GM21360 (cell line): Measurements from ENCODE around the gene RAB39A.

ENCODE experiments used
- ATAC-seq: cut with Tn5 transposase; IDR thresholded peaks from one replicate; pipeline ENCODE4 v1.9.1; 2021; ENCODE audit warnings: mild to moderate bottlenecking, moderate library complexity; ENCODE audit not compliant: unreplicated experiment

RAB39A gene

GRCh38 chr11:107961480-107961879 lies 33.2 kb downstream of the RAB39A start:
- ATAC-seq = no peak

- no peak for ATAC-seq
Observed at GRCh38 chr11:107962181-107962580, 33.9 kb downstream of the RAB39A start.

GRCh38 chr11:107963091-107963490 lies 34.8 kb downstream of the RAB39A start:
- ATAC-seq = no peak

DNA sequence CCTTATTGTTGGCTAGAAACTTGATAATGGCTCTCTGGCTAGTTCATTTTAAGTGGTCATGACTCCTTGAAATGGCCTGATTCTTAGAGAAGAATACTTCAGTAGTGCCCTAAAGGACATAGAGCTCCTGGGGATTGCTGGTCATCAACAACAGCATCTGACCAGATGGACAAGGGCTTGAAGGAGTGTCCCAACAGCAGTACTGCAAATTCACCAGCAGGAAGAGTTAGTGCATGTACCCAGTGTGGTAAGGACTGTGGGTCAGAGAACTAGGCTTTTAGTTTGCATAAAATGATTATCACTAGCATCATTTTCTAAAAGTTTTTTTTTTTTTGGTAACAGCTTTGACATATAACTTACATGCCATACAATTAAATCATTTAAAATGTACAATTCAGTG lies 41.0 kb downstream of the RAB39A start:
- no peak for ATAC-seq

- no peak for ATAC-seq
Observed at GRCh38 chr11:107970049-107970448, 41.8 kb downstream of the RAB39A start.

DNA sequence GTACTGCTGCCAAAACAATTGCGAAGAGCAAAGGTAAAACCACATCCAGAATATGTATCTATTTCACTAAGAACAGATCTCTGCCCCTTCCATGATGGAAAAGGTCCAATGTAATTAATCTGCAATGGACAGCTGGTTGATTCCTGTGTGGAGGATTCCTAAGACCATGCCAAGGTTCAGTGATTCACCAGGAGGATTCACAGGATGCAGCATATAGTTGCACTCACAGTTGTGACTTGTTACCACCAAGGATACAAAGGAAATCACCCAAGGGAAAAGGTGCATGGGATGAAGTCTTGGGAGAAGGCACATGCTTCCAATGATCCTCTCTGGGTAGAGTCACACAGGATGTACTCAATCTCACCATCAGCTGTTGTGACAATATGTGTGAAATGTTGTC lies 45.4 kb downstream of the RAB39A start:
- no peak for ATAC-seq

GRCh38 chr11:107988397-107989158 lies 60.3 kb downstream of the RAB39A start:
- ATAC-seq = peak; percentile 62

GRCh38 chr11:107991868-107992414 lies 63.7 kb downstream of the RAB39A start:
- ATAC-seq = no peak

DNA sequence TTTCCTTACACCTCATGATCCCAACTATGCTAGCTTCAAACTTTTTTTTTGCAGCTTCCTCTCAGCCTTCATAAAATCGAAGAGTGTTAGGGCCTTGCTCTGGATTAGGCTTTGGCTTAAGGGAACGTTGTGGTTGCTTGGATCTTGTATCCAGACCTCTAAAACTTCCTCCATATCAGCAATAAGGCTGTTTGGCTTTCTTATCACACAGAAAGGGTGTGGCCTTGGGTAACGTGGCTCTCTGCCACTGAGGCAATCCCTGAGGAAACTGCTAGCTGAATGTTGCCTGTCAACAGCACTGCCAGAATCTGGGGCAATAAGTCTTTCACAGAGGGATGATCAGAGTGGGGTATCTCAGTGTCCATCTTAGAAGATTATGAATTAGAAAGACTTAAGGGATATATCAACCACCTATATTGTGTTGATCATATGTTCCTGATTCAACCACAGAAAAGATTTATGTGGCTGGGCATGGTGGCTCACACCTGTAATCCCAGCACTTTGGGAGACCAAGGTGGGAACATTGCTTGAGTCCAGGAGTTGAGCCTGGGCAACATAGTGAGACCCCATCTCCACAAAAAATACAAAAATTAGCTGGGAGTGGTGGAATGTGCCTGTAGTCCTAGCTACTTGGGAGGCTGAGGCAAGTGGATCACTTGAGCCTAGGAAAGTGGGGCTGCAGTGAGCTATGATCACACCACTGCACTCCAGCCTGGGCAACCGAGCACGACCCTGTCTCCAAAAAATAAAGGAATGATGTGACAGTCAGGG lies 67.9 kb downstream of the RAB39A start:
- no peak for ATAC-seq

DNA sequence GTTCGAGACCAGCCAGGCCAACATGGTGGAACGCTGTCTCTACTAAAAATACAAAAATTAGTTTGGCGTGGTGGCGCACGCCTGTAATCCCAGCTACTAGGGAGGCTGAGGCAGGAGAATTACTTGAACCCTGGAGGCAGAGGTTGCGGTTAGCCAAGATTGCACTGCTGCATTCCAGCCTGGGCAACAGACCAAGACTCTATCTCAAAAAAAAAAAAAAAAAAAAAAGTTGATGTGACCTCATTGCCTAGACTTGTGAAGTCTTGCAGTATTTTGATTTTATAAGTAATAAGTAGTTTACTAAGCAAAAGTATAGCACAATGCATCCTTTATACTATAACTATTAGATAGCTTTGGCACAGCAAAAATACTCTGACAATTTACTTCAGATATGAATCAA lies 70.5 kb downstream of the RAB39A start:
- ATAC-seq = no peak

DNA sequence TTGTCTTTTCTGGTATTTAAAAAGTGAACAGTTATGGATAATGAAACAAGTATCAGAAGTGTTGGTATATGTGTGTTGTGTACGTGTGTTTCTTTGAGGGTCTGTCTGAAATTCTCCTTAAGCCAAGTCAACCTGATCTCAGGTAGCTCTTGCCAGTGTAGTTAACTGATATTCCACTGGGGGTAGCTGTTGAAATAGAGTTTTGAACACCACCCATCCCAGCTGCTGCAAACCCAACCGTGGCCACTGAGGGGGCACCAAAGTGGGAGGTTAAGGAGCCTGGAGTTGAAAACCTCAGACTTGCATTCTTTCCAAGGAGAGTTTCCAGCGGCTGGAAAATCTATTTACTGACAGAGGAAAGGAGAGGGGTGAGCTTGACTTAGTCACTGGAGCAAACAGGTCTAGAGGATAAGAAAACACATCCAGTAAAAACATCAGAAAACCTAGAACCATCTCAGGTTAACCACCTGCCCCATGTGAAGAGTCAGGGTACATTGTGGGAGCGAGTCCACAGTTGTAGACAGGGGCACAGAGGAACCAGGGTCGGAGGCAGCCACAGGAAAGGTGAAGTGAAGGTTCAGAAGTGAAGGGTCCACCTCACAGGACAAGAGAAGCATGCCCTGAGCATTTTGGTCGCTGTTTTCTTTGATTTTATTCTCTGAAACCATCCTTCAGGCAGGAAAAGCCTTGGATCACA lies 71.7 kb downstream of the RAB39A start:
- ATAC-seq = peak; percentile 94

- ATAC-seq = no peak
Observed at GRCh38 chr11:108002476-108002875, 74.2 kb downstream of the RAB39A start.

DNA sequence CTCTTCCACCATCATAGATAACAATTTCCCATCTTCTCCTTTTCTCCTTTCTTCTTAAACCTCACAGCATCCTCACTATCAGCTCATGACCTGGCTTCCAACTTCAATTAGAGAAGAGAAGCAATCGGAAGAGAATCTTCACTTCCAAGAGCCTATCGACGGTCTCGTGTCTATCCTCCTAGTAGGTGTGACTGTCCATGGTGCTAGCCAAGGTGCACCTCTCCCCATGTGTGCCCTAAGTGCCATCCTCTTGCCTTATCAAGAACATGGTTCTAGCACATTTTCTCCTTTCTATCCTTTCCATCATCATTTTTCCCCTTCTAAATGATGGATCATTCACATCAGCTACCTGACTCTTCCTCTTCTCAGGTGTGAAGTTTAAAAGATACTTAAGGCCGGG lies 75.4 kb downstream of the RAB39A start:
- no peak for ATAC-seq

- ATAC-seq = no peak
Observed at GRCh38 chr11:108007819-108008218, 79.6 kb downstream of the RAB39A start.

DNA sequence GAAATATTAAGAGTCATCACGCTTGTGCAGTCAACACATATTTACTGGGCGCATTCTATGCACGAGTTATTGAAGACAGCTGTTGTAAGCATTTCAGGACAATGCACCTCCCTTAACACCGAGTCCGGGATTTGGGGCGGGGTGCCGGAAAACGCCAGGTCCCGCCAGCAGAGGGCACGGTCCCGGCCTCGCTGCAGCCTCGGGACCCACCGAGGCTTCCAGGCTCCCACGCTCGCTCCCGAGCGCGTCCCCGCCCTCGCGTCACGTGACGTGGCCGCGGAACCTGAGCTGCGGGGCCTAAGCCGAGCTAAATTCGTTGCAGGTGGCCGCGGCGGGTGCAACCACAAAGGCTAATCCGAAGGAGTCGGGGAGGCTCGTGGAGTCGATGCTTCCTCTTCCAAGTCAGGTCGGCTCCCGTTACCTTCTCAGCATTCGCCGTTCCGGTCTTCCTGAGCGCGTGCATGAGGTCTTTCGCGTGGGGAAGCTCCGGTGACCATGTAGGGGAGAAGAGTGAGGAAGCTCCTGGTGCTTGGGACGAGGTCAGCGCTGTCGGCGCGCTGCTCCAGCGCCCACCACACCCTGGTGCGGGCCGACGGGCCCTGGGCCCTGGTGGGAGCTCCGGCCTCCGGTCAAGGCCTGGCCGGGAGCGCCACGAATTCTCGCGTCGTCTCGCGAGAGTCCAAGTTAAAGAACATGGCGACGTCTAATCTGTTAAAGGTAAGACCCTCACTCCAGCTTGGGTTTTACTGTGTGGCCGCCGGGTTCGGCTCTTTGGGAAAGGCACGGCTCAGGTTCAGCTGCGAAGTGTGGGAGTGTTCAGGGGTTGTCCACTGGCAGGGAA lies 80.6 kb downstream of the RAB39A start, which contains the start of gene CUL5:
TSS of gene CUL5 (plus strand) at position 243 of the 841 bp plus-strand sequence. CDS start at position 694, 451 bp downstream.
- ATAC-seq = peak; percentile 86

- no peak for ATAC-seq
Observed at GRCh38 chr11:108009497-108010370, 81.5 kb downstream of the RAB39A start.

DNA sequence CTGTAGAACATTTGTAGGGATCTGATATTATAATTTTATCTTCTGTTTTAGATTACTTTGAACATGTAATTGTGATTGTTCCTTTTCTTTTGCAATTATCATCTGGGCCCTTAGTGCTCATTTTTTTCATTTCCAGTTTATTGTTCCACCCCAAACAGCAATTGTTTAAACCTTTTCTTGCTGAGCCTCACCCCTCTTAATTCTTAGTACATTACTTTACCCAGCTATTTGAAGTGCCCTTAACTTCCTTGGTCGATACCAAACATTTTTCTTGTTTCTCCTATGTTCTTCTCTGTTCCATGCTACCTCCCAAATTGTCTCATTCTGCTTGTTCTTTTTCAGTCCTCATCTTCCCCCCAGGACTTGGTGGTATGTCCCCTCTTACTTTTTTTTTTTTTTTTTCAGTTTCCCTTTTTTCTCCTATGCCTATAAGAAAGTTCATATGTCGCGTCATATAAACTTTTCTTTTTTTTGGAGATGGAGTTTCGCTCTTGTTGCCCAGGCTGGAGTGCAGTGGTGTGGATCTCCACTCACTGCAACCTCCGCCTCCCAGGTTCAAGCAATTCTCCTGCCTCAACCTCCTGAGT lies 84.0 kb downstream of the RAB39A start:
- no peak for ATAC-seq
